Erythroblast (primary cell): ENCODE measurements around the gene EGFLAM.

Experiments used
- GATA1 ChIP-seq: IDR thresholded peaks from 2 replicates; pipeline ENCODE4 v1.6.1; 2011; ENCODE audit warnings: low read depth, mild to moderate bottlenecking, control low read depth, low read length, moderate library complexity
- POLR2A ChIP-seq: IDR thresholded peaks from 2 replicates; pipeline ENCODE4 v1.6.1; 2011; ENCODE audit warnings: mild to moderate bottlenecking, low read length

GRCh38 chr5:38347896-38348295, 89.5 kb downstream of the EGFLAM start:
- TF ChIP-seq POLR2A (no peak), GATA1 (no peak)
